NCI-H146 (cell line): Measurements from ENCODE around the gene KCTD14.
"Not testable (repeated sequence)": the region's sequence is repeated elsewhere in the genome, so short reads cannot be mapped to it uniquely, and the experiment has no call there.

Source experiments
- DNase-seq: peaks from one replicate; lab custom pipeline; 2025; lab: John Stamatoyannopoulos, UW

The KCTD14 gene

GRCh38 chr11:78046486-78046854 is 23.4 kb upstream of the KCTD14 start:
- no peak for DNase-seq

- peak; percentile 66 for DNase-seq
Observed at GRCh38 chr11:78045851-78046485, 22.9 kb upstream of the KCTD14 start.

- no peak for DNase-seq
Observed at GRCh38 chr11:78044706-78045105, 21.6 kb upstream of the KCTD14 start.

DNA sequence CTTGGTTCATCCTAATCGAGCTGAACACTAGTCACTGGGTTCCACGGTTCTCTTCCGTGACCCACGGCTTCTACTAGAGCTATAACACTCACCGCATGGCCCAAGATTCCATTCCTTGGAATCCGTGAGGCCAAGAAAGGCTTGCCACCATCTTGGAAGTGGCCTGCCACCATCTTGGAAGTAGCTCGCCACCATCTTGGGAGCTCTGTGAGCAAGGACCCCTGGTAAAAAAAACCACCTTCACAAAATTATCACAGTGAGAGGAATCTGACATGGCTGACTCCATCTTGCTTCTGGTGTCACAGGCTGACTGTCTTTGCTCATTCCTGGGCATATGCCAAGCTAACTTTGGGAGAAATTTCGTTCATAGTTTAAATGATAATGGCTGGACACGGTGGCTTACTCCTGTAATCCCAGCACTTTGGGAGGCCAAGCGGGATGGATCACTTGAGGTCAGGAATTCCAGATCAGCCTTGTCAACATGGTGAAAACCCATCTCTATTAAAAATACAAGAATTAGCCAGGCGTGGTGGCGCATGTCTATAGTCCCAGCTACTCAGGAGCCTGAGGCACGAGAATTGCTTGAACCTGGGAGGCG is 18.9 kb upstream of the KCTD14 start:
- DNase-seq, result no peak

DNA sequence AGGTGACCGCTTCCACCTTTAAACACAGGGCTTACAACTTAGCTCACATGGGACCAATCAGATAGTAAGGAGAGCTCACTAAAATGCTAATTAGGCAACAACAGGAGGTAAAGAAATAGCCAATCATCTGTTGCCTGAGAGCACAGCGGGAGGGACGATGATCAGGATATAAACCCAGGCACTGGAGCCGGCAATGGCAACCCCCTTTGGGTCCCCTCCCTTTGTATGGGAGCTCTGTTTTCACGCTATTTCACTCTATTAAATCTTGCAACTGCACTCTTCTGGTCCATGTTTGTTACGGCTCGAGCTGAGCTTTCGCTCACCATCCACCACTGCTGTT is 18.3 kb upstream of the KCTD14 start:
- not testable (repeated sequence) for DNase-seq

GRCh38 chr11:78040691-78041379 is 17.8 kb upstream of the KCTD14 start:
- DNase-seq, result peak; percentile 19

DNA sequence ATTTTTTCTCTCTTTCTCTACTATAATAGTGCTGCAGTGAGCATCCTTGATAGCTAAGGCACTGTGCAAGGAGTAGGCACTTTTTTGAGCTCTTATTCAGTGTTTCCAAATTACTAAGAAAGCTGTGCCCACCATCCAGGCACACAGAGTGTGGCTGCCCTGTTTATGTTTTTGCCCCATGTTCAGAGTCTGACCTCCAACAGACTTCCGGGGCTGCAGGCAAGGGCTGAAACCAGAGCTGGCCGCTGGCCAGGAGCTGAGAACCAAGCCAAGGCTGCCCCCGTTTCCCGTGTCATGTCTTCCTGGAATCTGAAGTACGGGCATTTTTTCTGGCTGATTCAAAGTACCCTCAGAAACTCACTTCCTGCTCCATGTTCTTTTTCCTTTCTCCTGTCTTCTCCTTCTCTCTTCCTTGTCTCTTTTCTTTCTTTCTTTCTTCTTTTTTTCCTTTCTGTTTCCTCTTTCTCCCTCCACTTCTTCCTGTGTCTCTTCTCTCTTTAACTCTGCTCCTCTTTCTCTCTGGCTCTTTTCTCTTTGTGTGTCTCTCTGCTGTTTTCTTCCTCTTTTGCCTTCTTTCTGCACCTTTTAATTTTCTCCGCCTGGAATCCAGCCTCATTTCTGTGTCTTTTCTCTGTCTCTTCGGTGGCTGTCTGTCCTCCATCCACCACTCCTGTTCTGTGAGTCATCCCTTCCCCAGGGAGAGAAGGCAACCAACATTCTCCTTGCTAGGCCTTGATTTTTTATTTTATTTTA is 17.0 kb upstream of the KCTD14 start:
- DNase-seq, result peak; percentile 52

DNA sequence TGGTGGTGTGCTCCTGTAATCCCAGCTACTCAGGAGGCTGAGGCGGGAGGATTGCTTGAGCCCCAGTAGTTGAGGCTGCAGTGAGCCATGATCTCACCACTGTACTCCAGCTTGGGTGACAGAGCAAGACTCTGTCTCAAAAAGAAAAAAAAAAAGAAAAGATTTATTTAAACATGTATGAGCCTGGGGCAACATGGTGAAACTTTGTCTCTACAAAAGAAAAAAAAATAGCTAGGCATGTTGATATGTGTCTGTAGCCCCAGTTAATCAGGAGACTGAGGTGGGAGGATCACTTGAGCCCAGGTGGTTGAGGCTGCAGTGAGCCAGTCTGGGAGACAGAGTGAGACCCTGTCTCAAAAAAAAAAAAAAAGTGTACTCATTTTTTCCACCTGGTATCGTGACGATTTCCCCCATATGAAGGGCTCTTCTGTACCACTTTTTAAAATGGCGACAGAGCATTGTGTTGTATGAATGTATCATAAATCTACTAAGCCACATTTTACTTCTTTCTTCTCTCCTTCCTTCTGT is 16.4 kb upstream of the KCTD14 start:
- DNase-seq, result no peak

- DNase-seq, result no peak
Observed at GRCh38 chr11:78038697-78039313, 15.7 kb upstream of the KCTD14 start.

- DNase-seq, result no peak
Observed at GRCh38 chr11:78037825-78038620, 14.9 kb upstream of the KCTD14 start.

GRCh38 chr11:78037056-78037455 is 14.0 kb upstream of the KCTD14 start:
- peak; percentile 28 for DNase-seq

GRCh38 chr11:78036313-78036712 is 13.2 kb upstream of the KCTD14 start:
- no peak for DNase-seq

GRCh38 chr11:78034623-78035022 is 11.5 kb upstream of the KCTD14 start:
- no peak for DNase-seq

GRCh38 chr11:78033040-78033439 is 10.0 kb upstream of the KCTD14 start:
- DNase-seq, result no peak

- no peak for DNase-seq
Observed at GRCh38 chr11:78032090-78032489, 9.0 kb upstream of the KCTD14 start.

DNA sequence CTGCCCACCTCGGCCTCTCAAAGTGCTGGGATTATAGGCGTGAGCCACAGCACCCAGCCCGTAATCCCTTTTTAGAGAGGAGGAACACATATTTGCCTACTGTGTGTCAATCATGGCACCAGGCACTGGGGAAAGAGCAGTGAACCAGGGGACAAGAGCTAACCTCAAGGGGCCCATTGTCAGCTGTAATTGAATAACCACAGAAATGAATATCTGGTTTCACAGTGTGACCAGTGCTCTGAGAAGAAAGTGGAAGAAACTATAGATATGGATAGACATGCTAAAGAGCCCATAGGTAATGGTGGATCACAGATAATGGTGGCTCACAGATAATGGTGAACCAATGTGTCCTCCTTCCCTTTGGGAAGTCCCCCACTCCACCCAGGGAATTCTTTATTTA is 8.6 kb upstream of the KCTD14 start:
- no peak for DNase-seq

GRCh38 chr11:78030429-78031325 is 7.6 kb upstream of the KCTD14 start:
- peak; percentile 86 for DNase-seq

GRCh38 chr11:78028423-78028822 is 5.3 kb upstream of the KCTD14 start:
- DNase-seq, result peak; percentile 33

DNA sequence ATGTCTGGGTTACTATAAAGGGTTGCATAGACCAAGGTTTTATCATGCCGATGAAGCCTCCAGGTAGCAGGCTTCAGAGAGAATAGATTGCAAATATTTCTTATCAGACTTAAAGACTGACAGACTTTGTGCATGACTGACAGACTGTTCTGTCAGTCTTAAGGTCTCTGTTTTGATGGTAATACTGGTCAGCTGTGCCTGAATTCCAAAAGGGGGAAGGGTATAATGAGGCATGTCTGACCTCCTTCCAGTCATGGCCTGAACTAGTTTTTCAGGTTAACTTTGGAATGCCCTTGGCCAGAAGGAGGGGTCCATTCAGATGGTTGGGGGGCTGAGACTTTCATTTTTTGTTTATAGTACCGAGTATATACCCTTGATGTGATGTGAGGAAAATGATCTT is 4.7 kb upstream of the KCTD14 start:
- no peak for DNase-seq

GRCh38 chr11:78025378-78025777 is 2.3 kb upstream of the KCTD14 start:
- no peak for DNase-seq
